Measurements from ENCODE around the gene KLK7. TPM values are rescaled to one million over a fixed set of nuclear protein-coding genes. Genes with fewer than 3 reads are reported as not detected.
A peak's percentile ranks its signal among the peaks of the same experiment; 100 is the strongest.
"Not testable (repeated sequence)": the region's sequence is repeated elsewhere in the genome, so short reads cannot be mapped to it uniquely, and the experiment has no call there.

Gene KLK7
- total RNA-seq, 2 donors from 2014 or later, result not detected

- DNase-seq (ENCODE audit: low spot score), result no peak
- peaks cover 34 to 47% of the 10 kb centered on the region in 2 donors for H3K27me3 Mint-ChIP-seq
- H3K4me3 Mint-ChIP-seq, result no peak overlapping the region
- H3K9me3 Mint-ChIP-seq, result no peaks in the 10 kb centered on the region
- no peaks in the 10 kb centered on the region for H3K36me3 Mint-ChIP-seq
- peaks cover 0 to 4% of the 10 kb centered on the region in 2 donors for H3K4me1 Mint-ChIP-seq (ENCODE audit: low read depth in 2 of 2)
- ATAC-seq, result no peak
- no peak overlapping the region for H3K27ac Mint-ChIP-seq
Observed at GRCh38 chr19:51003316-51003715, 19.6 kb upstream of the KLK7 start.

GRCh38 chr19:51002542-51003311, 19.0 kb upstream of the KLK7 start:
- H3K4me1 Mint-ChIP-seq (ENCODE audit: low read depth in 2 of 2), result peaks cover 0 to 4% of the 10 kb centered on the region in 2 donors
- ATAC-seq (peak; percentile 34 to 80), DNase-seq (ENCODE audit: low spot score) (no peak)
- peaks cover 37 to 52% of the 10 kb centered on the region in 2 donors for H3K27me3 Mint-ChIP-seq
- no peaks in the 10 kb centered on the region for H3K9me3 Mint-ChIP-seq
- H3K27ac Mint-ChIP-seq, result no peak overlapping the region
- no peaks in the 10 kb centered on the region for H3K36me3 Mint-ChIP-seq
- no peak overlapping the region for H3K4me3 Mint-ChIP-seq

DNA sequence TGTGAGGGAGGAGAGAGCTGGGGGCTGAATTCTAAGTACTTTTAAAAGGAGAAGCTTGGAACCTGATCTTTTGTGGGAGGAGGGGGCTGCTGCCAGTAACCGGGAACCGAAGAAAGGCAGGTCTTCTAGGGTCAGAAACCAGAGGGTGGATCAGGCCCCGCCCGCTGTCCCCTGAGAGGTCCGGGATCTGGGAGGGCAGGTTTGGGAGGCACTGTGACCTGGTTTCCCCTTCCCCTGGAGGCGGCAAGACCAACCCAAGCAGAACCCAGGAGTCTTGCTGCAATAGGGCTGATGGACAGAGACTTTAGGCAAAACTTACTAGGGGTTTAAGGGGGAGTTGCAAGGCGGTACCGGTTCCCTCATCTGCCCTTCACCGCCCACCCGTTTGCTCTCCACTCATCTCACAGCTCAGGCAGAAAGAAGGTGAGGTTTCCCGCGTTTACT, 18.4 kb upstream of the KLK7 start:
- Mint-ChIP-seq H3K36me3 (no peaks in the 10 kb centered on the region), H3K4me3 (no peak overlapping the region), H3K4me1 (ENCODE audit: low read depth in 2 of 2) (peaks cover 0 to 4% of the 10 kb centered on the region in 2 donors), H3K9me3 (no peaks in the 10 kb centered on the region), H3K27ac (no peak overlapping the region), H3K27me3 (peaks cover 36 to 49% of the 10 kb centered on the region in 2 donors)
- no peak for DNase-seq (ENCODE audit: low spot score)
- no peak for ATAC-seq

GRCh38 chr19:51001515-51001914, 17.8 kb upstream of the KLK7 start, which contains the start of gene KLK8:
Gene KLK8 (minus strand): TSS chr19:51001604. CDS start chr19:51001167, 437 bp downstream.
- no peak for DNase-seq (ENCODE audit: low spot score)

GRCh38 chr19:51000981-51001380, 17.3 kb upstream of the KLK7 start:
- Mint-ChIP-seq H3K36me3 (no peaks in the 10 kb centered on the region), H3K9me3 (no peaks in the 10 kb centered on the region), H3K4me3 (no peak overlapping the region), H3K4me1 (ENCODE audit: low read depth in 2 of 2) (peaks cover 0 to 4% of the 10 kb centered on the region in 2 donors), H3K27ac (no peak overlapping the region), H3K27me3 (peaks cover 35 to 48% of the 10 kb centered on the region in 2 donors)
- no peak for ATAC-seq
- DNase-seq (ENCODE audit: low spot score), result no peak

More at GRCh38 chr19:51001515-51001914, 17.8 kb upstream of the KLK7 start, which contains the start of gene KLK8:
- Mint-ChIP-seq H3K36me3 (no peaks in the 10 kb centered on the region), H3K27ac (no peak within 1 kb of the TSS), H3K4me1 (ENCODE audit: low read depth in 2 of 2) (peaks cover 0 to 4% of the 10 kb centered on the region in 2 donors), H3K27me3 (peaks cover 38 to 53% of the 10 kb centered on the region in 2 donors), H3K4me3 (no peak within 1 kb of the TSS), H3K9me3 (no peaks in the 10 kb centered on the region)
- no peak for ATAC-seq

- H3K36me3 Mint-ChIP-seq, result no peaks in the 10 kb centered on the region
- ATAC-seq (no peak), DNase-seq (ENCODE audit: low spot score) (no peak)
- no peak overlapping the region for H3K27ac Mint-ChIP-seq
- peaks cover 0 to 4% of the 10 kb centered on the region in 2 donors for H3K4me1 Mint-ChIP-seq (ENCODE audit: low read depth in 2 of 2)
- no peaks in the 10 kb centered on the region for H3K9me3 Mint-ChIP-seq
- H3K4me3 Mint-ChIP-seq, result no peak overlapping the region
- H3K27me3 Mint-ChIP-seq, result peaks cover 35 to 45% of the 10 kb centered on the region in 2 donors
Observed at GRCh38 chr19:51000426-51000825, 16.7 kb upstream of the KLK7 start.

DNA sequence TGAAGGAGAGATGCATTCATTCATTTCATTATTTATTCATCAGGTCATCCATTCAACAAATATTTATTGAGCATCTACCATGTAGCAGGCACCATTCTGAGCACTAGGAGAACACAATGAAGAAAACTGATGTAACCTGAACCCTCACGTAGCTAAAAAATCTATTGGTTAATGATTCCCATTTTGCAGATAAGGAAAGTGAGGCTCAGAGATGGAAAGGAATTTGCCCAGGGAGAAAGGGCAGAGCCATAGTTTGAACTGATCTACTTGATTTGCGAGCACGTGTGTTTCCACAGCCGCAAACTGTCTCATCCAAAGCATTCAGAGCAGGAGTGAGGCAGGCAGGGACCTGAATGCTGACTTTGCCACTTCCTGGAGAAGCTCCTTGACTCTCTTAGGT, 15.0 kb upstream of the KLK7 start:
- H3K4me3 Mint-ChIP-seq, result no peak overlapping the region
- no peaks in the 10 kb centered on the region for H3K36me3 Mint-ChIP-seq
- H3K9me3 Mint-ChIP-seq, result no peaks in the 10 kb centered on the region
- no peak for DNase-seq (ENCODE audit: low spot score)
- no peak for ATAC-seq
- peaks cover 0 to 4% of the 10 kb centered on the region in 2 donors for H3K4me1 Mint-ChIP-seq (ENCODE audit: low read depth in 2 of 2)
- H3K27me3 Mint-ChIP-seq, result peaks cover 29 to 34% of the 10 kb centered on the region in 2 donors
- no peak overlapping the region for H3K27ac Mint-ChIP-seq

DNA sequence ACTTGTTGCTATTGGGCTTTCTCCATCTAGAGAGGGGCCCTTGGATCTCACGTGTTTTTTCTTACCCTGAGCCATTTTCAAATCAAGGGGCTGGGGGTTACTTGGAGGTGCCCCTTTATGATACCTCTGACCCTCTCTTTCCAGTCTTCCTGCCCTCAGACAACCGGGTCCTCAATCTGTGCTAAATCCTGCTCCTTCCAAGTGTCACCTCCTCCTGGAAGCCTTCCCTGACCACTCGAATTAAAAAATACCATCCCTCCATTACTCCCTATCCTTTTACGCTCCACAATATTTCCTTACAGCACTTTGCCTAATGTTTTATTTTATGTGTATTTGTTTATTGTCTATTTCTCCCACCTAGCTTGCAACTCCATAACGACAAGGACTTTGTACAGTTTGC, 14.3 kb upstream of the KLK7 start:
- Mint-ChIP-seq H3K9me3 (no peaks in the 10 kb centered on the region), H3K36me3 (no peaks in the 10 kb centered on the region)
- ATAC-seq, result no peak

DNA sequence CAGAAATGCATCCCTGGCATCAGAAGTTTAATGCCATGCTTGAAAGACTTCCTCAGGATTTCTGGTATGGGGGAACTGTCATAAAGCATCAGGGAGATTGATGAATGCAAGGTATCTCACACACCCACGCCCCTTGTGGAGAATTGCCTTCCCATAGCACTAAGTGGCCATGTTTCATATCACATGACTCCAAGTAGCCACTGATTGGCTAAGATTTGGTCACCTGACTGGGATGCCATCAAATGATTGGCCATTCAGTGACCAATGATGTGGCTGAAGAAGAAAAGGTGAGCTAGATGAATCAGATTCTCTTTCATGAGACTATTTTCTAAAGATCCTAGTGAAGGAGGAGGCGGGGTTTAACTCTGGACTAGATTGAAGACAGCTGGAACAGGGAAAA, 10.4 kb upstream of the KLK7 start:
- no peaks in the 10 kb centered on the region for H3K36me3 Mint-ChIP-seq
- no peak overlapping the region for H3K27ac Mint-ChIP-seq
- H3K27me3 Mint-ChIP-seq, result peaks cover 22 to 37% of the 10 kb centered on the region in 2 donors
- DNase-seq (ENCODE audit: low spot score) (no peak), ATAC-seq (no peak)
- H3K4me1 Mint-ChIP-seq (ENCODE audit: low read depth in 2 of 2), result no peaks in the 10 kb centered on the region
- no peaks in the 10 kb centered on the region for H3K9me3 Mint-ChIP-seq
- no peak overlapping the region for H3K4me3 Mint-ChIP-seq

More for the DNA sequence above, 14.3 kb upstream of the KLK7 start:
- Mint-ChIP-seq H3K27ac (no peak overlapping the region), H3K27me3 (peaks cover 24 to 32% of the 10 kb centered on the region in 2 donors), H3K4me1 (ENCODE audit: low read depth in 2 of 2) (peaks cover 0 to 4% of the 10 kb centered on the region in 2 donors), H3K4me3 (no peak overlapping the region)
- no peak for DNase-seq (ENCODE audit: low spot score)

- no peak for ATAC-seq
Observed at GRCh38 chr19:50992666-50993035, 8.9 kb upstream of the KLK7 start.

DNA sequence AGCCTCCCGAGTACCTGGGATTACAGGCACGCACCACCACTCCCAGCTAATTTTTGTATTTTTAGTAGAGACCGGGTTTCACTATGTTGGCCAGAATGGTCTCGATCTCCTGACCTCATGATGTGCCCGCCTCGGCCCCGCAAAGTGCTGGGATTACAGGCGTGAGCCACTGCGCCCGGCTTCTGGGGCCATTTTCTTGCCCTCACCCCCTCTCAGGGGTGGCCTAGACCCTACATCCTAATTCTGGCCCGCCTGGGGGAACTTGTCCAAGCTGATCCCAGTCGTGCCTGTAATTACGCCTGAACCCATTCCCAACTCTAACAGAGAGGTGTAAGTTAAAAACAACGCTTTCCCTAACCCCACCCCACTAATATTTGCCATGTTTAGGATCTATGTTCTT, 699 bp upstream of the KLK7 start:
- ATAC-seq; H3K4me1 Mint-ChIP-seq (ENCODE audit: low read depth in 2 of 2): not testable (repeated sequence)
- H3K27me3 Mint-ChIP-seq, result peaks cover 39 to 50% of the 10 kb centered on the region in 2 donors

More at GRCh38 chr19:50992666-50993035, 8.9 kb upstream of the KLK7 start:
- Mint-ChIP-seq H3K27ac (no peak overlapping the region), H3K9me3 (no peaks in the 10 kb centered on the region), H3K36me3 (no peaks in the 10 kb centered on the region), H3K4me3 (no peak overlapping the region), H3K27me3 (peaks cover 23 to 39% of the 10 kb centered on the region in 2 donors), H3K4me1 (ENCODE audit: low read depth in 2 of 2) (no peaks in the 10 kb centered on the region)
- no peak for DNase-seq (ENCODE audit: low spot score)

DNA sequence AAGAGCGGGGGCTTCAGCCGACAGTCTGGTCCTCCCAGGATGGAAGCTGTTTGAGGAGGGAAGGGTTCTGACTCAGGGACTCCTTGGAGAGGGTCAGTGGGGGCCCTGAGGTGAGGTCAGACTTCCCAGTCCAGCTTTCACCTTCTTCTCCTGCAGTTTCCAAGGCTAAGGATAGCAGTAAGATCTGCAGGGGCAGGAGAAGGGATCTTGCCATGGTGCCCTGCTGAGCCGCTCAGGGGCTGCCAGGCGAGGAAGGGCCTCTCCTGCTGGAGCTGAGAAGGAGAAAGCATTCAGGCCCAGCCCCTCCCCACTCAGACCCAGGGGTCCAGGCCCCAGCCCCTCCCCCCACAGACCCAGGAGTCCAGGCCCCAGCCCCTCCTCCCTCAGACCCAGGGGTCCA, 1.5 kb downstream of the KLK7 start:
- H3K9me3 Mint-ChIP-seq, result no peaks in the 10 kb centered on the region
- H3K4me3 Mint-ChIP-seq, result no peak overlapping the region
- no peak overlapping the region for H3K27ac Mint-ChIP-seq
- H3K4me1 Mint-ChIP-seq (ENCODE audit: low read depth in 2 of 2), result peaks cover 0 to 4% of the 10 kb centered on the region in 2 donors
- no peak for DNase-seq (ENCODE audit: low spot score)
- H3K27me3 Mint-ChIP-seq, result peaks cover 39 to 50% of the 10 kb centered on the region in 2 donors
- H3K36me3 Mint-ChIP-seq, result no peaks in the 10 kb centered on the region
- peak in 1 of 2 donors; percentile 40 for ATAC-seq

More for the DNA sequence above, 699 bp upstream of the KLK7 start:
- H3K36me3 Mint-ChIP-seq; H3K27ac Mint-ChIP-seq; DNase-seq (ENCODE audit: low spot score); H3K4me3 Mint-ChIP-seq; H3K9me3 Mint-ChIP-seq: not testable (repeated sequence)

DNA sequence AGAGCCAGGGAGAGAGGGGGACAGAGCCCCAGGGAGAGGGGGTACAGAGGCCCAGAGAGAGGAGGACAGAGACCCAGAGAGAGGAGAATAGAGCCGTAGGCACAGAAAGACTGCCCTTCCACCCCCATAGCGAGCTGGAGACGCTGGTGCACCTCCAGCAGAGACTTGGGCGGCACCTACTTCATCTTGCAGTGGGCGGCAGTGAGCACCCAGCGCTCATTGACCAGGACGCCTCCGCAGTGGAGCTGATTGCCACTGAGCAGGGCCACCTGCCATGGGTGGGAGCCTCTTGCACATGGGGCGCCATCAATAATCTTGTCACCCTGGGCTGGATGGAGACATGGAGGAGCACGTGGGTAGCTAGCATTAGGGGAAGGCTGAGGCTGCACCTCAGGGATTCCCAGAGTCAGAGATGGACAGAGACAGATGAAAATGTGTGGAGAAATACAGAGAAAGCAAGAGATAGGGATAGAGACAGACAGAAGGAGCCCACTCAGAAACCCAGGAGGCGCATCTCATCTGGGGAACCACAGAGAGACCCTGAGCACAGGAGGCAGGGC, 2.0 kb downstream of the KLK7 start:
- H3K9me3 Mint-ChIP-seq, result no peaks in the 10 kb centered on the region
- H3K4me3 Mint-ChIP-seq, result no peak overlapping the region
- H3K27me3 Mint-ChIP-seq, result peaks cover 40 to 53% of the 10 kb centered on the region in 2 donors
- no peak for DNase-seq (ENCODE audit: low spot score)
- peaks cover 0 to 4% of the 10 kb centered on the region in 2 donors for H3K4me1 Mint-ChIP-seq (ENCODE audit: low read depth in 2 of 2)
- peak; percentile 40 to 43 for ATAC-seq
- H3K36me3 Mint-ChIP-seq, result no peaks in the 10 kb centered on the region
- H3K27ac Mint-ChIP-seq, result no peak overlapping the region

DNA sequence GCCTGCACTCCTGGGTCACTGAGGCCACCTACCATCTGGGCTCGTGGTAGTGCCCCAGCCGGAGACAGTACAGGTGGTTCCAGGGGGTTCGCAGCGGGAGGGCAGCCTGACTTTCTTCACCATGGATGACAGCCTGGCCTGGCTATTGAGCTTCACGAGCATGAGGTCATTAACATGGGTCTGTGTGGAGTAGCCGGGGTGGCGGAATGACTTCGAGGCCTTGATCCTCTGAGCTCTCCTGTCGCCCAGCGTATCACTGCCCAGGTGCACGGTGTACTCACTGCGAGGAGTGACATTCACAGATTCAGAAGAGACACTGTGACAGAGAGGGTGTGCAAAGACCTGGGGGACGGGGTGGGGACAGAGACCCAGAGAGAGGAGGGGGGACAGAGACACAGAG, 3.5 kb downstream of the KLK7 start:
- H3K27ac Mint-ChIP-seq, result no peak overlapping the region
- peaks cover 44 to 56% of the 10 kb centered on the region in 2 donors for H3K27me3 Mint-ChIP-seq
- H3K4me3 Mint-ChIP-seq, result no peak overlapping the region
- no peak for DNase-seq (ENCODE audit: low spot score)
- ATAC-seq, result peak in 1 of 2 donors; percentile 38
- H3K9me3 Mint-ChIP-seq, result no peaks in the 10 kb centered on the region
- H3K4me1 Mint-ChIP-seq (ENCODE audit: low read depth in 2 of 2), result peaks cover 0 to 4% of the 10 kb centered on the region in 2 donors
- H3K36me3 Mint-ChIP-seq, result no peaks in the 10 kb centered on the region

All from natural killer cell treated with Interleukin-12 subunit alpha and Interleukin-12 subunit beta and Interleukin-15 and Interleukin-18, amount 100 ng/mL, for 72 hours (primary cell).